Smooth muscle cell (in vitro differentiated cells): ENCODE data around the gene RRAS. TPM values are rescaled to one million over a fixed set of nuclear protein-coding genes. Genes with fewer than 3 reads are reported as not detected.

ENCODE experiments used
- DNase-seq: peaks from one replicate; lab custom pipeline; 2025; ENCODE audit not compliant: unreplicated experiment; lab: John Stamatoyannopoulos, UW
- H2AFZ ChIP-seq: fragments of 200-600 bp; sonication (generic); 2 replicates; pipeline ENCODE4 v1.6.0; 2016; ENCODE audit warnings: antibody characterized with exemption, low read depth, mild to moderate bottlenecking
- H3F3A ChIP-seq: fragments of 200-600 bp; sonication (generic); 2 replicates; pipeline ENCODE4 v1.6.0; 2017; ENCODE audit warnings: antibody characterized with exemption, low read depth
- H3K27ac ChIP-seq: fragments of 200-600 bp; sonication (generic); 2 replicates; pipeline ENCODE4 v1.5.1; 2016; ENCODE audit warnings: low read depth, mild to moderate bottlenecking
- H3K27me3 ChIP-seq: fragments of 200-600 bp; sonication (generic); 2 replicates; pipeline ENCODE4 v1.6.1; 2016; ENCODE audit warnings: low read depth, mild to moderate bottlenecking
- H3K36me3 ChIP-seq: fragments of 200-600 bp; sonication (generic); 2 replicates; pipeline ENCODE4 v1.5.1; 2016; ENCODE audit warnings: low read depth
- H3K4me1 ChIP-seq: fragments of 200-600 bp; sonication (generic); 2 replicates; pipeline ENCODE4 v1.5.1; 2016; ENCODE audit warnings: low read depth
- H3K4me2 ChIP-seq: fragments of 200-600 bp; sonication (generic); 2 replicates; pipeline ENCODE4 v1.6.0; 2016; ENCODE audit warnings: mild to moderate bottlenecking
- H3K4me3 ChIP-seq: fragments of 200-600 bp; sonication (generic); 2 replicates; pipeline ENCODE4 v1.5.1; 2016; ENCODE audit warnings: mild to moderate bottlenecking
- H3K79me2 ChIP-seq: fragments of 200-600 bp; sonication (generic); 2 replicates; pipeline ENCODE4 v1.6.0; 2016; ENCODE audit warnings: low read depth, mild to moderate bottlenecking
- H3K9ac ChIP-seq: fragments of 200-600 bp; sonication (generic); 2 replicates; pipeline ENCODE4 v1.6.0; 2016; ENCODE audit warnings: low read depth
- H3K9me3 ChIP-seq: fragments of 200-600 bp; sonication (generic); replicated peaks from 2 replicates; pipeline ENCODE4 v1.5.1; 2016; ENCODE audit warnings: low read depth
- H4K20me1 ChIP-seq: fragments of 200-600 bp; sonication (generic); 2 replicates; pipeline ENCODE4 v1.6.0; 2016; ENCODE audit warnings: low read depth
- WGBS: methylation state at CpG from one replicate; pipeline ENCODE4 v1.1.7; 2016; ENCODE audit warnings: low lambda C conversion rate; 5-methylcytosine and 5-hydroxymethylcytosine counted together
- polyA plus RNA-seq: library from polyadenylated mRNA; unstranded; fragments of >200 nt; fragmentation: Nextera tagmentation; extraction: Ambion mirVana; gene quantifications from 2 replicates; pipeline ENCODE4 v1.2.1, GENCODE V29; 2016
- total RNA-seq: library from RNA; depleted of rRNA; stranded (reverse); fragments of >200 nt; gene quantifications from 2 replicates; pipeline ENCODE4 v1.2.3, GENCODE V29; 2014
- TF ChIP-seq, protein P1 (sequence below): fragments of 200-600 bp; sonication (generic); IDR thresholded peaks from 2 replicates; pipeline ENCODE4 v1.5.1; 2017; ENCODE audit warnings: borderline replicate concordance, mild to moderate bottlenecking, antibody characterized with exemption; ENCODE audit not compliant: insufficient read depth, poor library complexity, severe bottlenecking

Gene RRAS
- total and polyA plus RNA-seq, 2 experiments from 2014 or later, result 86.5 to 224 TPM

DNA sequence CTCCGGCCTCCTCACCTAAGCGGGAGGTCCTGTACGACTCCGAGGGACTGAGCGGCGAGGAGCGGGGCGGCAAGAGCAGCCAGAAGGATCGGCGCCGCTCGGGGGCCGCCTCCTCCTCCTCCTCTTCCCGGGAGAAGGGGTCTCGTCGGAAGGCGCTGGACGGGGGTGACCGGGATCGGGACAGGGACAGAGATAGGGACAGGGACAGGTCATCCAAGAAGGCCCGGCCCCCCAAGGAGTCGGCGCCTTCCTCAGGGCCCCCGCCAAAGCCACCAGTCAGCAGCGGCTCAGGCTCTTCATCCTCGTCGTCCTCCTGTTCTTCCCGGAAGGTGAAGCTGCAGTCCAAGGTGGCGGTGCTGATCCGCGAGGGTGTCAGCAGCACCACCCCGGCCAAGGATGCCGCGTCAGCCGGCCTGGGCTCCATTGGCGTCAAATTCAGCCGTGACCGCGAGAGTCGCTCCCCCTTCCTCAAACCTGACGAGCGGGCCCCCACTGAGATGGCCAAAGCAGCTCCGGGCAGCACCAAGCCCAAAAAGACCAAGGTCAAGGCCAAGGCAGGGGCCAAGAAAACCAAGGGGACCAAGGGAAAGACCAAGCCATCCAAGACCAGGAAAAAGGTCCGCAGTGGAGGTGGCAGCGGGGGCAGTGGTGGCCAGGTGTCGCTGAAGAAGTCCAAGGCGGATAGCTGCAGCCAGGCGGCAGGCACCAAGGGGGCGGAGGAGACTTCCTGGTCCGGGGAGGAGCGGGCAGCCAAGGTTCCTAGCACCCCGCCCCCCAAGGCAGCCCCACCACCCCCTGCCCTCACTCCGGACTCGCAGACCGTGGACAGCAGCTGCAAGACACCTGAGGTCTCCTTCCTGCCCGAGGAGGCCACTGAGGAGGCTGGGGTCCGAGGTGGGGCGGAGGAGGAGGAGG lies 12.9 kb upstream of the RRAS start:
- TF ChIP-seq, protein P1, sequence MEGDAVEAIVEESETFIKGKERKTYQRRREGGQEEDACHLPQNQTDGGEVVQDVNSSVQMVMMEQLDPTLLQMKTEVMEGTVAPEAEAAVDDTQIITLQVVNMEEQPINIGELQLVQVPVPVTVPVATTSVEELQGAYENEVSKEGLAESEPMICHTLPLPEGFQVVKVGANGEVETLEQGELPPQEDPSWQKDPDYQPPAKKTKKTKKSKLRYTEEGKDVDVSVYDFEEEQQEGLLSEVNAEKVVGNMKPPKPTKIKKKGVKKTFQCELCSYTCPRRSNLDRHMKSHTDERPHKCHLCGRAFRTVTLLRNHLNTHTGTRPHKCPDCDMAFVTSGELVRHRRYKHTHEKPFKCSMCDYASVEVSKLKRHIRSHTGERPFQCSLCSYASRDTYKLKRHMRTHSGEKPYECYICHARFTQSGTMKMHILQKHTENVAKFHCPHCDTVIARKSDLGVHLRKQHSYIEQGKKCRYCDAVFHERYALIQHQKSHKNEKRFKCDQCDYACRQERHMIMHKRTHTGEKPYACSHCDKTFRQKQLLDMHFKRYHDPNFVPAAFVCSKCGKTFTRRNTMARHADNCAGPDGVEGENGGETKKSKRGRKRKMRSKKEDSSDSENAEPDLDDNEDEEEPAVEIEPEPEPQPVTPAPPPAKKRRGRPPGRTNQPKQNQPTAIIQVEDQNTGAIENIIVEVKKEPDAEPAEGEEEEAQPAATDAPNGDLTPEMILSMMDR, result no peak
- H3K4me1 ChIP-seq, result no peaks in the 10 kb centered on the region
- H3K9me3 ChIP-seq, result no peaks in the 10 kb centered on the region
- 97% methylated on average over 51 of the region's 58 CpGs for WGBS
- no peak overlapping the region for H3K9ac ChIP-seq
- no peak overlapping the region for H3K27ac ChIP-seq
- no peak overlapping the region for H3K4me3 ChIP-seq
- H3K36me3 ChIP-seq, result no peaks in the 10 kb centered on the region
- H3F3A ChIP-seq, result no peaks in the 10 kb centered on the region
- no peak overlapping the region for H2AFZ ChIP-seq
- H3K79me2 ChIP-seq, result peaks cover 10% of the 10 kb centered on the region
- H3K27me3 ChIP-seq, result no peaks in the 10 kb centered on the region
- H3K4me2 ChIP-seq, result no peak overlapping the region
- DNase-seq, result no peak
- peaks cover 36% of the 10 kb centered on the region for H4K20me1 ChIP-seq

DNA sequence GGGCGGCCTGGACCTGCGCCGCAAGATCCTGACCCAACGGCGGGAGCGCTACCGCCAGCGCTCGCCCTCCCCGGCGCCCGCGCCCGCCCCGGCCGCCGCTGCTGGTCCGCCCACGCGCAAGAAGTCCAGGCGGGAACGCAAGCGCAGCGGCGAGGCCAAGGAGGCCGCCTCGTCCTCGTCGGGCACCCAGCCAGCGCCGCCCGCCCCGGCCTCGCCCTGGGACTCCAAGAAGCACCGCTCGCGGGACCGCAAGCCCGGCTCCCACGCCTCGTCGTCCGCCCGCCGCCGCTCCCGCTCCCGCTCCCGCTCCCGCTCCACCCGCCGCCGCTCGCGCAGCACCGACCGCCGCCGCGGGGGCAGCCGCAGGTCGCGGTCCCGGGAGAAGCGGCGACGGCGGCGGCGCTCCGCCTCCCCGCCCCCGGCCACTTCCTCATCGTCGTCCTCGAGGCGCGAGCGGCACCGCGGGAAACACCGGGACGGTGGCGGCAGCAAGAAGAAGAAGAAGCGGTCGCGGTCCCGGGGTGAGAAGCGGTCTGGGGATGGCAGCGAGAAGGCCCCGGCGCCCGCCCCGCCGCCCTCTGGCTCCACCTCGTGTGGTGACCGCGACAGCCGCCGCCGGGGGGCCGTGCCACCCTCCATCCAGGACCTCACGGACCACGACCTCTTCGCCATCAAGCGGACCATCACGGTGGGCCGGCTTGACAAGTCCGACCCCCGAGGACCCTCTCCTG lies 12.0 kb upstream of the RRAS start:
- 99% methylated on average over 53 of the region's 110 CpGs for WGBS
- TF ChIP-seq, protein P1, result no peak
- Histone ChIP-seq H3F3A (no peaks in the 10 kb centered on the region), H3K9ac (no peak overlapping the region), H3K27me3 (no peaks in the 10 kb centered on the region), H3K4me2 (no peak overlapping the region), H3K79me2 (peaks cover 19% of the 10 kb centered on the region), H3K9me3 (no peaks in the 10 kb centered on the region), H3K4me1 (no peaks in the 10 kb centered on the region), H3K4me3 (no peak overlapping the region), H2AFZ (no peak overlapping the region), H3K36me3 (no peaks in the 10 kb centered on the region), H4K20me1 (peaks cover 39% of the 10 kb centered on the region), H3K27ac (no peak overlapping the region)
- no peak for DNase-seq

DNA sequence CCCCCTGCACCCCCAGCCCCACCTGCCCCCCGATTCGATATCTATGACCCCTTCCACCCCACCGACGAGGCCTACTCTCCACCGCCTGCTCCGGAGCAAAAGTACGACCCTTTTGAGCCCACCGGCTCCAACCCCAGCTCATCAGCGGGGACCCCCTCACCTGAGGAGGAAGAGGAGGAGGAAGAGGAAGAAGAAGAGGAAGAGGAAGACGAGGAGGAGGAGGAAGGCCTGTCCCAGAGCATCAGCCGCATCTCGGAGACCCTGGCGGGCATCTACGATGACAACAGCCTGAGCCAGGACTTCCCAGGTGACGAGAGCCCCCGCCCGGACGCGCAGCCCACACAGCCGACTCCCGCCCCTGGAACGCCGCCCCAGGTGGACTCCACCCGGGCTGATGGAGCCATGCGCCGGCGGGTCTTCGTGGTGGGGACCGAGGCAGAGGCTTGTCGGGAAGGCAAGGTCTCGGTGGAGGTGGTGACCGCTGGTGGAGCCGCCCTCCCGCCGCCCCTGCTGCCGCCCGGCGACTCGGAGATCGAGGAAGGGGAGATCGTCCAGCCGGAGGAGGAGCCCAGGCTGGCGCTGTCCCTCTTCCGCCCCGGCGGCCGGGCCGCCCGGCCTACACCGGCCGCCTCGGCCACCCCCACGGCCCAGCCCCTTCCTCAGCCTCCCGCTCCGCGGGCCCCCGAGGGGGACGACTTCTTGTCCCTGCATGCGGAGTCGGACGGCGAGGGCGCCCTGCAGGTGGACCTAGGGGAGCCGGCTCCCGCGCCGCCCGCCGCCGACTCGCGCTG lies 11.3 kb upstream of the RRAS start:
- Histone ChIP-seq H3K27me3 (no peaks in the 10 kb centered on the region), H4K20me1 (peaks cover 45% of the 10 kb centered on the region), H3K4me3 (no peak overlapping the region), H3K27ac (no peak overlapping the region), H3K9ac (no peak overlapping the region), H3K9me3 (no peaks in the 10 kb centered on the region), H2AFZ (no peak overlapping the region), H3K4me2 (no peak overlapping the region), H3K36me3 (no peaks in the 10 kb centered on the region), H3F3A (no peaks in the 10 kb centered on the region), H3K4me1 (no peaks in the 10 kb centered on the region), H3K79me2 (peaks cover 21% of the 10 kb centered on the region)
- no peak for DNase-seq
- TF ChIP-seq, protein P1, result no peak
- 98% methylated on average over 45 of the region's 72 CpGs for WGBS
